Gastroesophageal sphincter (tissue), 3 donors: ENCODE data around the gene SH3RF2.
"Not testable (repeated sequence)": the region's sequence is repeated elsewhere in the genome, so short reads cannot be mapped to it uniquely, and the experiment has no call there.

Experiments
- CTCF ChIP-seq, 4 experiments: fragments of 200-600 bp in 2 of 4; fragments of 450-650 bp in 2 of 4; sonication (generic) in 1 of 4; IDR thresholded peaks; one replicate each; pipeline ENCODE4 v1.5.1; 2017 to 2019; ENCODE audit warnings: antibody characterized with exemption in 4 of 4, mild to moderate bottlenecking in 2 of 4, moderate library complexity in 2 of 4
- POLR2A ChIP-seq, 2 donors: fragments of 450-650 bp; IDR thresholded peaks; one replicate each; pipeline ENCODE4 v1.6.1; 2017; ENCODE audit warnings: antibody characterized with exemption in 2 of 2, mild to moderate bottlenecking in 2 of 2, moderate library complexity in 1 of 2
- POLR2AphosphoS5 ChIP-seq: sonication (generic); formaldehyde crosslinking; IDR thresholded peaks from one replicate; pipeline ENCODE4 v1.6.1; 2017; ENCODE audit warnings: antibody characterized with exemption

GRCh38 chr5:145954140-145954539, 17.8 kb downstream of the SH3RF2 start:
- not testable (repeated sequence) for TF ChIP-seq CTCF (IDR thresholded peaks at IDR 0.05); POLR2A (IDR thresholded peaks at IDR 0.05); POLR2AphosphoS5
